Astrocyte (in vitro differentiated cells and primary cell): ENCODE results near the gene TOMM40L. TPM values are rescaled to one million over a fixed set of nuclear protein-coding genes. Genes with fewer than 3 reads are reported as not detected.

Experiments used
- DNase-seq: peaks from one replicate; pipeline ENCODE4 v3.0.0-alpha.2; 2010; ENCODE audit warnings: low read depth
- FAIRE-seq: peaks from 2 replicates; lab custom pipeline; 2011; peaks lifted over from hg19 to GRCh38; lab: Jason Lieb, UNC
- H2AFZ ChIP-seq: 2 replicates; pipeline ENCODE4 v1.6.0; 2012; ENCODE audit warnings: low read depth, low read length, inconsistent platforms
- H3K27ac ChIP-seq: 2 replicates; pipeline ENCODE4 v1.5.1; 2011; ENCODE audit warnings: low read depth, low read length, inconsistent platforms
- H3K27me3 ChIP-seq: 2 replicates; pipeline ENCODE4 v1.6.0; 2011; ENCODE audit warnings: low read length, inconsistent platforms; ENCODE audit not compliant: insufficient read depth
- H3K36me3 ChIP-seq: 2 replicates; pipeline ENCODE4 v1.5.1; 2011; ENCODE audit warnings: low read length, inconsistent platforms; ENCODE audit not compliant: insufficient read depth
- H3K4me1 ChIP-seq: 2 replicates; pipeline ENCODE4 v1.5.1; 2011; ENCODE audit warnings: low read length, inconsistent platforms; ENCODE audit not compliant: insufficient read depth
- H3K4me2 ChIP-seq: 2 replicates; pipeline ENCODE4 v1.6.0; 2012; ENCODE audit warnings: low read length, inconsistent platforms
- H3K4me3 ChIP-seq: 2 replicates; pipeline ENCODE4 v1.5.1; 2011; ENCODE audit warnings: low read depth, mild to moderate bottlenecking, low read length, inconsistent platforms; ENCODE audit not compliant: insufficient read depth
- H3K79me2 ChIP-seq: 2 replicates; pipeline ENCODE4 v1.6.0; 2012; ENCODE audit warnings: mild to moderate bottlenecking, low read length, inconsistent platforms; ENCODE audit not compliant: insufficient read depth
- H3K9ac ChIP-seq: 2 replicates; pipeline ENCODE4 v1.6.0; 2012; ENCODE audit warnings: mild to moderate bottlenecking, low read length, inconsistent platforms
- H3K9me3 ChIP-seq: 2 replicates; pipeline ENCODE4 v1.5.1; 2012; ENCODE audit warnings: low read depth, mild to moderate bottlenecking, low read length, inconsistent platforms; ENCODE audit not compliant: insufficient read depth
- H4K20me1 ChIP-seq: 2 replicates; pipeline ENCODE4 v1.6.0; 2012; ENCODE audit warnings: low read length, inconsistent platforms; ENCODE audit not compliant: insufficient read depth
- H3K27ac Mint-ChIP-seq: one replicate; pipeline ENCODE4 v1.8.0; 2021; ENCODE audit warnings: mild to moderate bottlenecking, mixed read lengths; ENCODE audit not compliant: unreplicated experiment
- H3K27me3 Mint-ChIP-seq: one replicate; pipeline ENCODE4 v1.8.0; 2021; ENCODE audit warnings: low read depth, mixed read lengths; ENCODE audit not compliant: unreplicated experiment
- H3K36me3 Mint-ChIP-seq: one replicate; pipeline ENCODE4 v1.8.0; 2021; ENCODE audit warnings: low read depth, mixed read lengths; ENCODE audit not compliant: unreplicated experiment
- H3K4me1 Mint-ChIP-seq: one replicate; pipeline ENCODE4 v1.8.0; 2021; ENCODE audit warnings: low read depth, mixed read lengths; ENCODE audit not compliant: unreplicated experiment
- H3K4me3 Mint-ChIP-seq: one replicate; pipeline ENCODE4 v1.8.0; 2021; ENCODE audit warnings: mild to moderate bottlenecking, moderate library complexity, mixed read lengths; ENCODE audit not compliant: unreplicated experiment
- H3K9me3 Mint-ChIP-seq: one replicate; pipeline ENCODE4 v1.8.0; 2021; ENCODE audit warnings: mild to moderate bottlenecking, mixed read lengths; ENCODE audit not compliant: unreplicated experiment
- CTCF ChIP-seq: IDR thresholded peaks from 2 replicates; pipeline ENCODE4 v1.5.1; 2011; ENCODE audit warnings: low read depth, mild to moderate bottlenecking, inconsistent platforms, low read length, moderate library complexity; ENCODE audit not compliant: insufficient read depth
- EZH2 ChIP-seq: IDR thresholded peaks from 2 replicates; pipeline ENCODE4 v1.6.1; 2012; ENCODE audit warnings: mild to moderate bottlenecking, low read length, inconsistent platforms; ENCODE audit not compliant: insufficient read depth
- total RNA-seq: library from RNA; stranded (reverse); gene quantifications from 2 replicates; pipeline ENCODE4 v1.2.1, GENCODE V29; 2021

TOMM40L gene
- total RNA-seq, 1 donor from 2014 or later: 12.0 TPM

GRCh38 chr1:161198897-161199431 is 26.9 kb upstream of the TOMM40L start, which contains the start of gene ADAMTS4:
ADAMTS4 (minus strand) TSS chr1:161199054; CDS start chr1:161198627, 427 bp downstream.
- peak within 1 kb of the TSS; percentile 80 for H2AFZ ChIP-seq
- H3K36me3 Mint-ChIP-seq: no peaks in the 10 kb centered on the region
- peak within 1 kb of the TSS; percentile 60 for H3K4me2 ChIP-seq
- H3K4me3 ChIP-seq: no peak within 1 kb of the TSS
- no peaks in the 10 kb centered on the region for H4K20me1 ChIP-seq
- H3K4me1 ChIP-seq: peaks cover 36% of the 10 kb centered on the region
- FAIRE-seq (no peak), DNase-seq (peak; percentile 25)
- H3K27me3 ChIP-seq: no peaks in the 10 kb centered on the region
- H3K4me3 Mint-ChIP-seq: peak within 1 kb of the TSS; percentile 64
- peaks cover 19% of the 10 kb centered on the region for H3K79me2 ChIP-seq
- H3K36me3 ChIP-seq: peaks cover 4% of the 10 kb centered on the region
- TF ChIP-seq EZH2 (no peak), CTCF (no peak)
- H3K27ac Mint-ChIP-seq: no peak within 1 kb of the TSS
- H3K9ac ChIP-seq: peak within 1 kb of the TSS; percentile 64
- peaks cover 29% of the 10 kb centered on the region for H3K4me1 Mint-ChIP-seq
- H3K9me3 ChIP-seq: no peaks in the 10 kb centered on the region
- no peaks in the 10 kb centered on the region for H3K27me3 Mint-ChIP-seq
- no peaks in the 10 kb centered on the region for H3K9me3 Mint-ChIP-seq
- no peak within 1 kb of the TSS for H3K27ac ChIP-seq

GRCh38 chr1:161199506-161200139 is 26.2 kb upstream of the TOMM40L start:
- TF ChIP-seq CTCF: no peak
- TF ChIP-seq EZH2: no peak
- no peak overlapping the region for H3K4me3 Mint-ChIP-seq
- no peak overlapping the region for H3K9ac ChIP-seq
- H3K4me3 ChIP-seq: no peak overlapping the region
- no peaks in the 10 kb centered on the region for H3K9me3 ChIP-seq
- peaks cover 11% of the 10 kb centered on the region for H3K36me3 ChIP-seq
- H3K4me1 ChIP-seq: peaks cover 36% of the 10 kb centered on the region
- DNase-seq (no peak), FAIRE-seq (no peak)
- H3K4me2 ChIP-seq: no peak overlapping the region
- no peaks in the 10 kb centered on the region for H3K27me3 Mint-ChIP-seq
- H3K36me3 Mint-ChIP-seq: no peaks in the 10 kb centered on the region
- H3K27me3 ChIP-seq: no peaks in the 10 kb centered on the region
- H3K4me1 Mint-ChIP-seq: peaks cover 29% of the 10 kb centered on the region
- no peaks in the 10 kb centered on the region for H4K20me1 ChIP-seq
- H2AFZ ChIP-seq: peak overlapping the region; percentile 63
- peaks cover 25% of the 10 kb centered on the region for H3K79me2 ChIP-seq
- H3K27ac Mint-ChIP-seq: no peak overlapping the region
- H3K27ac ChIP-seq: no peak overlapping the region
- no peaks in the 10 kb centered on the region for H3K9me3 Mint-ChIP-seq
